ENCODE data around the gene RXRA. TPM values are rescaled to one million over a fixed set of nuclear protein-coding genes. Genes with fewer than 3 reads are reported as not detected.

RXRA gene
- total RNA-seq, 4 donors from 2014 or later, result 41.8 to 83.1 (median 50.4) TPM

DNA sequence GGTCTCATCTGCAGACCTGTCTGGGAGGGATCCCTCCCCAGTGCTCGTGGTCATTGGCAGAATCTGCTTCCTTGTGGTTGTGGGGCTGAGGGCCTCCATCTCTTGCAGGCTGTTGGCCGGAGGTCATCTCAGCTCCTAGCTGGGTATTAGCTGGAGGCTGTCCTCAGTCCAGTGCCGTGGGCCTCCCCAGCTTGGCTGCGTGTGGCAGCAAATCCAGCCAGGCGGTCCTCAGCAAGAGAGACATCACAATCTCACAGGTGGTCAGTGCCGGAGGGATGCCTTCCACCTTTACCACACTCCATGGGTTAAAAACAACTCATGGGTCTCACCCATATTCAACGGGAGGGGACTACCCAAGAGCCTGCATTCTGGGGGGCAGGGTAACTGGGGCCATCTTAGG, 155.5 kb downstream of the RXRA start:
- H3K36me3 ChIP-seq, result no peaks in the 10 kb centered on the region
- no peak overlapping the region for H3K4me3 ChIP-seq
- H3K27me3 ChIP-seq, result peaks cover 0 to 7% (median 0%) of the 10 kb centered on the region in 4 donors
- no peaks in the 10 kb centered on the region for H3K4me1 ChIP-seq
- no peak for DNase-seq
- WGBS, 2 donors, result 84% methylated on average over 4 of the region's 7 CpGs; no CpG with 5 or more reads in 1 of the 2 donors
- TF ChIP-seq, protein P1, sequence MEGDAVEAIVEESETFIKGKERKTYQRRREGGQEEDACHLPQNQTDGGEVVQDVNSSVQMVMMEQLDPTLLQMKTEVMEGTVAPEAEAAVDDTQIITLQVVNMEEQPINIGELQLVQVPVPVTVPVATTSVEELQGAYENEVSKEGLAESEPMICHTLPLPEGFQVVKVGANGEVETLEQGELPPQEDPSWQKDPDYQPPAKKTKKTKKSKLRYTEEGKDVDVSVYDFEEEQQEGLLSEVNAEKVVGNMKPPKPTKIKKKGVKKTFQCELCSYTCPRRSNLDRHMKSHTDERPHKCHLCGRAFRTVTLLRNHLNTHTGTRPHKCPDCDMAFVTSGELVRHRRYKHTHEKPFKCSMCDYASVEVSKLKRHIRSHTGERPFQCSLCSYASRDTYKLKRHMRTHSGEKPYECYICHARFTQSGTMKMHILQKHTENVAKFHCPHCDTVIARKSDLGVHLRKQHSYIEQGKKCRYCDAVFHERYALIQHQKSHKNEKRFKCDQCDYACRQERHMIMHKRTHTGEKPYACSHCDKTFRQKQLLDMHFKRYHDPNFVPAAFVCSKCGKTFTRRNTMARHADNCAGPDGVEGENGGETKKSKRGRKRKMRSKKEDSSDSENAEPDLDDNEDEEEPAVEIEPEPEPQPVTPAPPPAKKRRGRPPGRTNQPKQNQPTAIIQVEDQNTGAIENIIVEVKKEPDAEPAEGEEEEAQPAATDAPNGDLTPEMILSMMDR (IDR thresholded peaks at IDR 0.05), result no peak
- no peak for TF ChIP-seq POLR2A (IDR thresholded peaks at IDR 0.05)
- intact Hi-C loops (cut with DNase I), result no loop called here
- H3K9me3 ChIP-seq, result no peaks in the 10 kb centered on the region
- H3K27ac ChIP-seq, result no peak overlapping the region

DNA sequence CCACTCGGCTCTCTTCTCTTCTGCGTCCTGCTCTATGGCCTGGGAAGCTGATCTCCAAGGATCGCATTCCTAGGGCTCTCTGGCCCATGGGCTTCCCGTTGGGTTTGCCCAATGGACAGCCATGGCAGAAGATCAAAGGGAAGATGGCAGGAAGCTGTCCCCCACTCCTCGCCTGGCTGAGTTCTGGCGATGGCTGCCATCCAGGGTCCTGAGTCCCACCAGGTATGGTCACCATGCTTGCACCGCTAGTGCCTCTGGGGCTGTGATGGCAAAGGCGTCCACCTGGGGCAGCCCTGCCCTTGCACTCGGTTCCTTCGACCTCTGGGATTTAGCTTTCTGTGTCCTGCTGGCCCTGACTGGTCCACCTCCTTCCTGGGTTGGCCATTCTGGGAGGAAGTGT, 156.0 kb downstream of the RXRA start:
- H3K36me3 ChIP-seq, result no peaks in the 10 kb centered on the region
- intact Hi-C loops (cut with DNase I), result no loop called here
- peaks cover 0 to 11% (median 0%) of the 10 kb centered on the region in 4 donors for H3K27me3 ChIP-seq
- H3K9me3 ChIP-seq, result no peaks in the 10 kb centered on the region
- no peak overlapping the region for H3K27ac ChIP-seq
- DNase-seq, result no peak
- TF ChIP-seq POLR2A (IDR thresholded peaks at IDR 0.05), result no peak
- TF ChIP-seq, protein P1 (IDR thresholded peaks at IDR 0.05), result no peak
- no peak overlapping the region for H3K4me3 ChIP-seq
- no peaks in the 10 kb centered on the region for H3K4me1 ChIP-seq
- 85 to 100% methylated on average over 2 to 10 of the region's 10 CpGs for WGBS, 2 donors

DNA sequence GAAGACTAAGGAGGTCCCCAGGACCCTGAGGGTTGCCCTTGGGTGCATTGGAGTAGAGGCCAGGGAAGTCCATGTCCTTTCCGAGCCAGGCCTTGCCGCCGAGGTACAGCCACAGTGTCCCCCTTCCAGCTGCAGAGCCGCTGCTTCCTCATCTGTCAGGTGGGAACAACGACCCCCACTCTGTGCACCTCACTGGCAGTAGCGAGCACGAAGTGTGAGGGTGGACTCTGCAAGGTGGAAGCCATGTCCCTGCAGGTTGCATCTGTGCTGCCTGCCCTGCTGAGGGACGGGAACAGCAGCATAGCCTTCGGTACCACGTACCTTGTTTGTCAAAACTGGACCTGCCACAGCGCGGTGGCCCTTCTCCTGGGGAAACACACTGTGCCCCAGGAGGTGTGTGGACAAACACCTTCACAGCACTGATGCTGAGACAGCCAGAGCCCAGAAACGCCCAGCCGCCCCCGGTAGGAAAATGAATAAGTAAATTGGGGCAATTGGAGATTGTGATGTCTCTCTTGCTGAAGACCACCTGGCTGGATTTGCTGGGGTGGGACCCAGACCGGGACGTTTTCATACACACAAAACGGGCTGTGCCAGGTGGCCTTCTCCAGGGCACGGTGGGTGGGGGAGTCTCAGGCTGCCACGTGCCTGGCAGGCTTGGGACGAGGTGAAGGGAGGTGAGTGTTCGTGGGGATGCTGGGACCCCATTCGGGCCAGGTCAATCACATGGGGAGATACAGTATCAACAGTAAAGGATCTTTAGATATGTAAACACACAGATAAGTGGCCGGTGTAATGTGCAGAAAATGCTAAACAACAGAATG, 157.3 kb downstream of the RXRA start:
- H3K27me3 ChIP-seq, result peaks cover 0 to 24% (median 0%) of the 10 kb centered on the region in 4 donors
- H3K36me3 ChIP-seq, result no peaks in the 10 kb centered on the region
- H3K27ac ChIP-seq, result no peak overlapping the region
- H3K4me3 ChIP-seq, result no peak overlapping the region
- H3K9me3 ChIP-seq, result no peaks in the 10 kb centered on the region
- no peak for DNase-seq
- TF ChIP-seq, protein P1 (IDR thresholded peaks at IDR 0.05), result no peak
- TF ChIP-seq POLR2A (IDR thresholded peaks at IDR 0.05), result no peak
- 69 to 75% methylated on average over 9 to 13 of the region's 24 CpGs for WGBS, 2 donors
- no peaks in the 10 kb centered on the region for H3K4me1 ChIP-seq
- intact Hi-C loops (cut with DNase I), result no loop called here

DNA sequence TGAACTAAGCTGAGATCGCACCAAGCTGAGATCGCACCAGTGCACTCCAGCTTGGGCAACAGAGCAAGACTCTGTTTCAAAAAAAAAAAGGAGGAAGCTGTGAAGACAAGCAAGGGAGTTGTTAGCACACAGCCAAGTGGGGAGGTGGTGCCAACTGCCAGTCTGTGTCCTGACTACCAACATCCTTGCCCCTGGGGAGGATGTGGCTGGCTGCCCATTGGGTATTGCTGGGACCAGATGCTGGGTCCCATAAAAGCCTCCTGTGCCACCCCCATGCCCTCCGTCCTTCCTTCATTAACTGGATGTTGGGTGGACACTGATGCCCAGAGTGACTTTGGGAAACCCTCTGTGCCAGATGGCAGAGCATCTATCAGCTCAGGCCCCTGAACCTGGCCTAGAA, 158.2 kb downstream of the RXRA start:
- DNase-seq, result no peak
- TF ChIP-seq, protein P1 (IDR thresholded peaks at IDR 0.05), result no peak
- TF ChIP-seq POLR2A (IDR thresholded peaks at IDR 0.05), result no peak
- intact Hi-C loops (cut with DNase I), result no loop called here
- Histone ChIP-seq H3K4me3 (no peak overlapping the region), H3K4me1 (no peaks in the 10 kb centered on the region), H3K27ac (no peak overlapping the region), H3K9me3 (no peaks in the 10 kb centered on the region), H3K27me3 (peaks cover 0 to 33% (median 0%) of the 10 kb centered on the region in 4 donors), H3K36me3 (no peaks in the 10 kb centered on the region)
- 51 to 67% methylated on average over 3 of the region's 3 CpGs for WGBS, 2 donors

DNA sequence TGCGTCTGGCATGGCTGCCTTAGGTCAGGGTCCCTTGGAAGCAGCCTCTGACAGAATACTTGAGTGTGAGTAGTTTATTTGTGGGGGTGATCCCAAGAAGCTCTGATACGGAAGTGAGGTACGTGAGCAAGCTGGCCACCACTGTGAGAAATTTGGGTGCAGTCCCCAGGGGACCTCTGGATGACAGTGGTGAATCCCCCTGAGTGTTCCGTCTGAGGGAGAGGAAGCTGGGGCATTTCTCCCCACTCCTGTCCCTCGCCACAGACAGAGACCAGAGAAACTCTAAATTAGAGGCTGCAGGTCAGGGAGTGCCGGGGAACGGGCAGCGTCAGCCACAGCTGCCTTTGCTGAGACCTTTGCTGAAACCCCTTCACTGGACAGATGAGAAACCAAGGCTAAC, 159.4 kb downstream of the RXRA start:
- H3K27ac ChIP-seq, result no peak overlapping the region
- H3K4me1 ChIP-seq, result no peaks in the 10 kb centered on the region
- DNase-seq, result no peak
- intact Hi-C loops (cut with DNase I), result no loop called here
- no peaks in the 10 kb centered on the region for H3K9me3 ChIP-seq
- no peak overlapping the region for H3K4me3 ChIP-seq
- peaks cover 0 to 43% (median 0%) of the 10 kb centered on the region in 4 donors for H3K27me3 ChIP-seq
- no peaks in the 10 kb centered on the region for H3K36me3 ChIP-seq
- TF ChIP-seq POLR2A (IDR thresholded peaks at IDR 0.05), result no peak
- TF ChIP-seq, protein P1 (IDR thresholded peaks at IDR 0.05), result no peak
- 70 to 90% methylated on average over 3 of the region's 8 CpGs for WGBS, 2 donors
